ENCODE data around the gene TRIB2.

GRCh38 chr2:12701786-12702167, 15.0 kb upstream of the TRIB2 start:
- no peak for TF ChIP-seq TAF1 (IDR thresholded peaks at IDR 0.05; ENCODE audit: borderline replicate concordance, insufficient read depth, low read length)
- no peak for TF ChIP-seq POLR2AphosphoS5 (IDR thresholded peaks at IDR 0.05; ENCODE audit: low read depth, low read length)
- no peak for TF ChIP-seq REST (IDR thresholded peaks at IDR 0.05; ENCODE audit: insufficient read depth in 1 of 2, low read depth in 2 of 2, low read length in 2 of 2)
